Measurements from ENCODE around the gene TXLNB.

DNA sequence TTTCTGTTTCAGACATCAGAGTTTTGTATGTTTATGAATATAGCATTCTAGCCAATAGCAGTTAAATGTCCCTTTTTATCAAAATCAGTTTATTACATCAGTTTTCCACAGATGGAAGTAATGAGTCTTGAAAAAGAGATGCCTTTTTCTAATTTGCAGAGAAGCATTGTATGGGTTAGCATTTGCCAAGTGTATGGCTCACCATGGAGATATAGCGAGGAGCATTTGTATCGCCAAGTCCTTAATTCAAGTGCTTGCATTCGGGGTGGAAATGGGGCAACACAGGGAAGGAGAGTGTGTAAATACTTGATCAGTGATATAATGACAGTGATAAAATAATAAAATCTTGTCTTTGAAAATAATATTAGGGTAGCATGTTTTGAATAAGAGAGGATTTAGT lies 42.9 kb downstream of the TXLNB start:
- no peak for TF ChIP-seq POLR2A (IDR thresholded peaks at IDR 0.05)
- TF ChIP-seq, protein P1, sequence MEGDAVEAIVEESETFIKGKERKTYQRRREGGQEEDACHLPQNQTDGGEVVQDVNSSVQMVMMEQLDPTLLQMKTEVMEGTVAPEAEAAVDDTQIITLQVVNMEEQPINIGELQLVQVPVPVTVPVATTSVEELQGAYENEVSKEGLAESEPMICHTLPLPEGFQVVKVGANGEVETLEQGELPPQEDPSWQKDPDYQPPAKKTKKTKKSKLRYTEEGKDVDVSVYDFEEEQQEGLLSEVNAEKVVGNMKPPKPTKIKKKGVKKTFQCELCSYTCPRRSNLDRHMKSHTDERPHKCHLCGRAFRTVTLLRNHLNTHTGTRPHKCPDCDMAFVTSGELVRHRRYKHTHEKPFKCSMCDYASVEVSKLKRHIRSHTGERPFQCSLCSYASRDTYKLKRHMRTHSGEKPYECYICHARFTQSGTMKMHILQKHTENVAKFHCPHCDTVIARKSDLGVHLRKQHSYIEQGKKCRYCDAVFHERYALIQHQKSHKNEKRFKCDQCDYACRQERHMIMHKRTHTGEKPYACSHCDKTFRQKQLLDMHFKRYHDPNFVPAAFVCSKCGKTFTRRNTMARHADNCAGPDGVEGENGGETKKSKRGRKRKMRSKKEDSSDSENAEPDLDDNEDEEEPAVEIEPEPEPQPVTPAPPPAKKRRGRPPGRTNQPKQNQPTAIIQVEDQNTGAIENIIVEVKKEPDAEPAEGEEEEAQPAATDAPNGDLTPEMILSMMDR (IDR thresholded peaks at IDR 0.05) = no peak
- TF ChIP-seq EP300 (IDR thresholded peaks at IDR 0.05) = no peak
